Mammary epithelial cell (primary cell): ENCODE measurements around the gene PGLYRP1.

Experiments
- EZH2 ChIP-seq: IDR thresholded peaks from 2 replicates; pipeline ENCODE4 v1.6.1; 2012; ENCODE audit warnings: low read length, inconsistent platforms, borderline replicate concordance
- TF ChIP-seq, protein P1 (sequence below), 2 donors: IDR thresholded peaks in 1 of 2; conservative IDR thresholded peaks in 1 of 2; 2 replicates each; pipeline ENCODE4 v1.5.1; 2011 to 2012; ENCODE audit warnings: inconsistent platforms in 2 of 2, low read length in 2 of 2, mild to moderate bottlenecking in 2 of 2, control low read depth in 1 of 2, low read depth in 1 of 2; ENCODE audit not compliant: insufficient read depth in 1 of 2; ENCODE audit errors: extremely low read depth in 1 of 2

DNA sequence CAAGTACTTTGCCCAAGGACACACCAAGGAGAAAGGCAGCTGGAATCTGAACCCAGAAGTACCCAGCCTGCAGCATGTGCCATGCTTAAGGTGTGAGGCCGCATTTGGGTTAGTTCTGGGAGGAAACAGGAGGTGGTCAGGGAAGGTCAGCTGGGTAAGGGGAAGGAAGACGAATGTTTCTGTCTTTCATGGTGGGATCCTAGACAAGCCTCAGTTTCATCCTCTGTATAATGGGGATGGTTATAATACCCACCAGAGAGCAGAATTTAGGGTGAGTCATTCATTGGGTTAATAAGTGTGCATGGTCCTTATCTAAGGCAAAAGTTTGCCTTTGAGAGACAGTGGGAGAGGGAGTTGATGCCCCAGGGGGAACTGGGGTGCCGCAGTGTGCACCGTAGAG is 24.0 kb downstream of the PGLYRP1 start:
- TF ChIP-seq, protein P1, sequence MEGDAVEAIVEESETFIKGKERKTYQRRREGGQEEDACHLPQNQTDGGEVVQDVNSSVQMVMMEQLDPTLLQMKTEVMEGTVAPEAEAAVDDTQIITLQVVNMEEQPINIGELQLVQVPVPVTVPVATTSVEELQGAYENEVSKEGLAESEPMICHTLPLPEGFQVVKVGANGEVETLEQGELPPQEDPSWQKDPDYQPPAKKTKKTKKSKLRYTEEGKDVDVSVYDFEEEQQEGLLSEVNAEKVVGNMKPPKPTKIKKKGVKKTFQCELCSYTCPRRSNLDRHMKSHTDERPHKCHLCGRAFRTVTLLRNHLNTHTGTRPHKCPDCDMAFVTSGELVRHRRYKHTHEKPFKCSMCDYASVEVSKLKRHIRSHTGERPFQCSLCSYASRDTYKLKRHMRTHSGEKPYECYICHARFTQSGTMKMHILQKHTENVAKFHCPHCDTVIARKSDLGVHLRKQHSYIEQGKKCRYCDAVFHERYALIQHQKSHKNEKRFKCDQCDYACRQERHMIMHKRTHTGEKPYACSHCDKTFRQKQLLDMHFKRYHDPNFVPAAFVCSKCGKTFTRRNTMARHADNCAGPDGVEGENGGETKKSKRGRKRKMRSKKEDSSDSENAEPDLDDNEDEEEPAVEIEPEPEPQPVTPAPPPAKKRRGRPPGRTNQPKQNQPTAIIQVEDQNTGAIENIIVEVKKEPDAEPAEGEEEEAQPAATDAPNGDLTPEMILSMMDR (conservative IDR thresholded peaks at IDR 0.05 in 1 of 2, IDR thresholded peaks at IDR 0.05 in 1 of 2; ENCODE audit: extremely low read depth in 1 of 2, insufficient read depth in 1 of 2, low read depth in 1 of 2, low read length in 2 of 2): no peak
- TF ChIP-seq EZH2: no peak
